Activated gamma-delta T cell (primary cell): ENCODE results near the gene MAP3K7CL.
"Not testable (repeated sequence)": the region's sequence is repeated elsewhere in the genome, so short reads cannot be mapped to it uniquely, and the experiment has no call there.

Source experiments
- DNase-seq: peaks from one replicate; lab custom pipeline; 2025; lab: John Stamatoyannopoulos, UW

MAP3K7CL gene

DNA sequence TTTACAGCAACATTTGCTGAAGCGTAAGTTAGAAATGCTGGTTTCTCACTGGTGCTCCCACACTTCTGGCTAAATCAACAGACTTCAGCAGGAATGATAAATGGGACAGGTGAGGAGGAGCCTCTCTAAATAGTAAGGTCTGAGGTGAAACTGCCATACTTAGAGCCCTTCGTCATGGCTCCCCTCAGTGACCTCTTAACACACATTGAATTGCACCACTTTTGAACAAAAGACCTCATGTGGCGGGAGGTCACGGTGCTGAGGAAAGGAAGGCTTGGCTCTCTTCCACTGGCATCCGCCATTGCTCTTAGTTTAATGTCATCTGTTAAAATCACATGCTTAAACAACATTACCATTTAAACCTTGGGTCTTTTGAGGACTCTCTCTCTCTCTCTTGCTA, 3.4 kb downstream of the MAP3K7CL start:
- no peak for DNase-seq

DNA sequence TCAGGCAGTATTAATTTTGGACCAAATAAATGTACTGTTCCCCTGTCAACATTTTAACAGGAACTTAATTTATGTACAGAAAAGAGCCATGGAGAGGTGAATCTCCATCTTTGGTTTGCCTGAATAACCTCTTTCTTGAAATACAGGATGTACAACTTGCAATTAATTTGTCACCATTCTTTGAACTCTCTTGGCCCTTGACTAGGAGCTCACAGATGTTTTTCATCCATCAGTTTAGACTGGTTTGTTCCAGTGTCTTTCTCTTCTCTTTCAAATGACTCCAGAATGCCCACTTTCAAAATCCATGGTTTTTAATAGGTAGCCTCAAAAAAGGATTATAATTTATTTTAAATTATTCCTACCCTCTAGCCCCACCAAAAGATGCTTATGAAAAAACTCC, 5.0 kb downstream of the MAP3K7CL start:
- no peak for DNase-seq

DNA sequence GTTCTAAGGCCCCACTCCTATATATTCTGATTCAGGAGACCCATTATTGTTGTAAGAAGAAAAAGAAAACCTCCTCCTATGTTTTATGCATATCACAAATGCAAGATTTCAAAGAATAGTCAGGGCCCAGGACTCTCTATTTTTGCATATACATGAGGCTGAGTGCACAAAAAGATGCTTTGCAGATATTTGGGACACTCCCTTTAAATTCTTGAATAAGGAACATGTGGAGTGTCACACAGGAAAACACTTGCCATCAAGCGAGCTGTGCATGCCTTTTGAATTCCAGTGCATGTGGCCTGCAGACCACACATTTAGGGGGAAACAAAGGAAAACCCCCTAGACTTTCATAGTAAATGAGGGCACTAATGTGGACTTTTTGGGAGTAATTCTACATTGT, 5.6 kb downstream of the MAP3K7CL start:
- DNase-seq = no peak

DNA sequence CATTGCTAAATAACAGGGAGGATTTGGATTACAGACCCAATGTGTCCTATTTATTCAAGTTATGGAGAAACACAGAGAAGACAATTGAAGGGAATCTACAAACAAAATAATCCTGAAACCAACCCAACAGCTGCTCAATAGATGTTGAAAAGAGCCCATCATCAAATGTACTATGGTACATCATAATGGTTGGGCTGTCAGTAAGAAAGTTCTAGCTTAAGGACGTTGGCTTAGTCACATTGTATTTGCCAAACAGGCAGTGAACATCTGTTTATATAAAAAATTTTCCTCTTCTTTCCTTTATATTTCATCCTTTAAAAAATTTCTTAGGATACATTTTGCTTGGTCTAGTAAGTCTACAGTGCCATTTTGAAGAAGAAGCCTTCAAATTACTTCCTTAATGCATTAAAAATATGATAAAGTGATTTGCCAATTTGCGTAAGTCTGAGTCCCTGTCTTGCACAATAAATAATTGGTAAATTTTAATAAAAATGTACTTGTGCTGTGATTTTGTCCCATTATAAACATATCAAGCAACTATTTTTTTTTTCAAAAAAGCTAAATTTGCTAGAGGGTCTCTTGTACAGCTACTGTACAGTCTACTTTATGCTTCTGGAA, 14.4 kb downstream of the MAP3K7CL start:
- DNase-seq = no peak

DNA sequence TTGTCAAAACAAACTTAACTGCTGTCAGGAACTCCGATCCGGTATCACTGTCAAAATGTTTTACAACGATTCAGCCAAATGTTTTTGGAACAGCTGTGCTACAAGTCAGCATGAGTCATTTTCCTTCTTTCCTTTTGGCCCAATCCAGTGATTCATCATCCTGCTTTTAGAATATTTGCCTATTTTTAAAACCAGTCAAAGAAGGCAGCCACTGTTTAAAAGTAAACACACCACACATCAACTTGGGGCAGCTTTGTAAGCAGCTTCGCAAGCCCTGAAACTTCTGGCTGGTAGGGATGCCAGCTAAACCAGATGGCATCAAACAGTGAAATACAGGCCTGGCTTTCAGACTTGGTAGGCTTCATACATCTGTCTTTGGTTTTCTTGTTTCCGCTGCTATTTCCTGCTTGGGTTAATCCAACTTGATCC, 14.9 kb downstream of the MAP3K7CL start:
- DNase-seq = no peak

DNA sequence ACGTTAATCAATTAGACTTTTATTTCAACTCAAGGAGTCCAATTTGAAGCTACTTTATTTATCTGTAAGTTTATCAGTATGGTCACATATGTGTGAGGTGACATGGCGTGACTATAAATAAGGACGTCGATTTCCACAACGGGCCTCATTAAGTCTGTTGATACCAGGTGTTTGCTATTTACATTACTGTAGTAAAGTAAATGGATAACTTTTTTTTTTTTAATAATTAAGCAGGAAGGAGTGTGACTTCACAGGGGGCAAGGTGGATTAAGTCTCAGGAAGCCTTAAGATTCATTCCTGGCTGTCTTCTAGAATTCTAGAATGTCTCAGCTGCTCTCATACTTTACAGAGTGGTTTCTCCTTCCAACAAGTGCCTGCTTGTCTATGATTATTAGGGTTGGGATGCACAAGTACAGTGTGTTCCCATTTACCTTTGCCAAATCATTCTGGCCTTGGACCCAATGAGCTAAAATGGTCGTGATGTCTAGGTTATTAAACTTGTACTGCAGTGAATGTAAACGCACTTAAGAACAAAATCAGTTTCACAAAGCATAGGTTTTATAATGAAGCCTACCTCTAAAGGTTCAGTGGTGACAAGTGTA, 15.5 kb downstream of the MAP3K7CL start:
- no peak for DNase-seq

DNA sequence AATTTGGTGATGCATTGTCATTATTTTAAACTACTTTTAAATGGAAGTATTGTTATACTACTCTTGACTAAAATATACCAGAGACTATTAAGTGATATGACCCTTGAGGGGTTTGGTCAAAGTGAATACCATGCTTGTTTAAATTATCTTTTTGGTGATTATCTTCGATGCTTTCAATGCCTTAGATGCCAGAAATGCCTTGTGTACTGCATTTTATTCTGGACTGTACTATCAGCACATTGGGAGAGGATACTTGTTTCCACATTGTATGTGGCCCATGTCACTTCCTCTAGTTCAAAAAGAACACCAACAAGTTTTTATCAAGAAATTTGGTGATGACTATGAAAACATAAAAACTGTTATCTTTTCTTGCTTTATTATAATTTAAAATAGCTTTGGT, 16.3 kb downstream of the MAP3K7CL start:
- no peak for DNase-seq

DNA sequence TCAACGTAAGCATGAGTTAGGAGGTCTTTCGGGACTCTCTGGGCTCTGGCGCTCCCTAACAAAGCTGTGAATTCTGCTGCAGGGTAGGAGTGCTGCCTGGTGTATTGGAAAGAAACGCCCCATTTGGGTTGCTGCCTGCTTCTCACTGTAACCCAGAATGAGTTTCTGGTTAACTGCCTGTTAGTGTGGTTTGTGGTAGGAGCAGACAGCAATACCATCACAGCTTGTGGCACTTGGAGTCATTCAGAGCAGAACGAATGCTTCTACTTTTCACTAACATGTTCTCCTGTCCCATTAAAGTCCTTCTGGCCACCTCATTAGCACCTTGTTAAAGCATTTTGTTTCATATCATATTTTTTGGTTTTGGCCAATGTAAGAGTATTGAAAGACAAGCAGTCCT, 18.1 kb downstream of the MAP3K7CL start:
- no peak for DNase-seq

DNA sequence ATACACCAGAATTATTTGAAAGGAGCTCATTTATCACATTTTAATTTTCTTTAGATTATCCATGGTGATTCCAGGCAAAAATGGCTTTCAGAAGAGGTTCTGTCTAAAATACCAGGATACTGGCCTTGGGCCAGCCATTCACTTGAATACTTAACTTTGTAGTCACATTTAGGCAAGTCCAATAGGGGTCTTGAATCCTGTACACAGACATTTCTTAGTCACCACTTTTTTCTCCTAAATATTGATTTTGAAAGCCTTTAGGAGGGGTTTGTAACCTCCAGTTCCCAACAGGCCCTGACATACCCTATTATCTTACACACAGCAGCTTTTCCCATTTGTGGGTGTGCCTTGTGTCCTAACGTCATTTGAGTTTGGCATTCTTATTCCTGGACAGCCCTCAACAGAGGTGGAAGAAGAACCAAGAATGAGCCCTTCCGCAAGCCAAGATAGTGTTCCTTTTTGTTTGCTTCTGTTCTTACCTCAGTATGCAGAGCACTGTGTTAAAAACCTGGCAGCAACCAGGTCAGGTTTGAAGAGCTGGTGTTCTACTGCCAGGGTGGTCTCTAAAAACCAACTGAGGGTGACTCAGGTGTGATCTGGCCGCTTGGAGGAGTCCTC, 19.5 kb downstream of the MAP3K7CL start:
- no peak for DNase-seq

DNA sequence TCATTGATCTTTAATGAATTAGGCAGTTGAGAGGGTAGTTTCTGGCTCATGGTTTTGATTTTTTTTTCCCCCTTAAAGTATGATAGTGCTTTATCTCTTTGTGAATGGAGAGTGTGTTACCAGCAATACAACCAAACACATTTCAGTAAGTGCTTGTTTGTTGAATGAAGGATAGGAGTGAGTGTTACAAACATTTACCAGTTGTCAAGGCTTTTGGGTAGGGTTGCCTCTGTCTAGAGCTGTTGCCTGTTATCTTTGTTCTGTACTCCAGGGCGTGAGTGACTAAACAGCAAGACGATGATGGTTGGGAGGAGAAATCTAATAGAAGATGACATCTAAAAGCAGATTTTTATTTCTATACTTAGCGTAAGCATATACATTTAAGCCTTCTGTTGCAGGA, 21.5 kb downstream of the MAP3K7CL start:
- no peak for DNase-seq

DNA sequence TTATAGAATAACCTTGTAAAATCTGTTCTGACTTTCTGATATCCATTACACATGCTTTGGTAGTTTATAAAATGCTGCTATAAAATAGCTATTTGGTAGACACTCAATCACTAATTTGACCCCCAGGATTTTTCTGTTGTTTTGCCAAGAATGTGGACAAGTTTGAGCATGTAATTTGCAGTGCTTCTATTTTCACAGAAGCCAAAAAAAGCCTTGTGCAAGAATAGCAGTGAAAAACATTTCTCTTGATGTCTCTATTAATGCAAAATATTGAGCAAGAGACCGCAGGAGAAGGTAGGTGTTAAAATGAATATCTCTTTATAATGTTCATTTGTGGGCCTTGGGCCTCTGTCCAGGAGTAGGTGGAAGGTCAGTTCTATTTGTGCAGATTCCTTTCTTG, 22.5 kb downstream of the MAP3K7CL start:
- no peak for DNase-seq

DNA sequence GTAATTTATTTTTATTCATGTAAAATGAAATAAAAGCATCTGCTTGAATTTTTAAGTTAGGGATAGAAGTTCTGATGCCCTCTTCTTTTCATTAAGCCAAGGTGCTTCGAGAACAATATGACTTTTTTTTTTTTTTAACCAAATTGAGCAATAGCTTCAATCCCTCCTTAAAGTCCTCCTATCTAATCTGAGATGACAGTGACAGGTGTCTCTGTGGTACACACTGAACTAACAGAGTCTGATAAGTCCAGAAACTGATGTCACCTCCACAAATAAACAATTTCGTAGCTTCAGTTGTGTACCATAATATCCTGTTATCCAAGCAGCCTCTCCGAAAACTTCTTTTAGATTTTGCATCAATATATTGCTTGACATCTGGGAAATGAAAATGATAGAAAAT, 23.8 kb downstream of the MAP3K7CL start:
- no peak for DNase-seq

DNA sequence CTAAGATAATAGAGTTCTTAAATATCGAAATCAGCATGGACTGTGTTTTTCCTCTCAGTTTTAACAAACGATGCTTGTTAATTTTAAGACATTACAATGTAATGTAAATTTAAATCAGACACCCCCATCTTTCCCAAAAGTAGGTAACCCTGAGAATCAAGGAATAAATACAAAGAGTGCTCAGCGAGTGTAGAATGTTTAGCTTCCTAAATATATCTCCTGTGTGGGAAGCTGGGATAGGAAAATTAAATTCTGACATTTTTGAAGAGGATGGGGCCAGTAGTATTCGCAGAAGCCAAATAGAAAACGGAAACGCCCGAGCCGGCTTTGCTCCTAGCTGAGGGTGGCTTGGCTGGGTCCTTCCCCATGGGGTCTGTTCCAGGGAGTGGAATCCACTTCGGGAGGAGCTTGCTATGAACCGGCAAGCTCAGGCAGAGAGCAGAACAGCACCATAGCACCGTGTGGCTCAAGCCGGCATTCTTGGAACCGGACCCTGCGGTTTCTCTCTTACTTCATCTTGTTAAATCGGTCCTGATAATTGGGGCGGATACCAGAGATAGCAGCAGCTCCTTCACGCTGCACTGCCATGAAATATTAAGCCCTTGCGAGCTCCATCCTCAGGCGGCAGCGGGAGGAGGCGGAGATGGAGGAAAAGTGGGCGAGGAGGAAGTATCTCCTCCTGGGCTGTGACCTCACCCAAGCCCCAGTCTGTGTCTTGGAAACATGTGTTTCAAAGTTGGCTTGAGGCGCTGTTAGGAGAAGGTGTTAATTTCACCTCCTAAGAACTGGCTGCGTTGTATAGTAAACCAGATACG, 24.9 kb downstream of the MAP3K7CL start:
- no peak for DNase-seq

DNA sequence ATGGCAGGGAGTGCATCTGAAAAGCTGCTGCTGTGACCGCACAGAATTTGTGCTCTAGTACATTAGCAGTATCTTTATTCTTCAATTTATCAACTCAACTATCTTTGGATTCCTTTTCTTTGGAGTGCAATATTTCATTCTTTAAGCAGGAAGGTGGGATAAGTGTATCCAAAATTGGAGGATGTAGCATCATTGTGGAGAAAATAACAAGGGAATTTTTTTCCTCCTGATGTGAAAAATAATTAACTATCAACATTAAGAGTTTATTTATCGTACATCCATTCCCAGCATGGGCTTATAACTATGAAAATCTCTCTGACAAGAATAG, 25.5 kb downstream of the MAP3K7CL start:
- no peak for DNase-seq

DNA sequence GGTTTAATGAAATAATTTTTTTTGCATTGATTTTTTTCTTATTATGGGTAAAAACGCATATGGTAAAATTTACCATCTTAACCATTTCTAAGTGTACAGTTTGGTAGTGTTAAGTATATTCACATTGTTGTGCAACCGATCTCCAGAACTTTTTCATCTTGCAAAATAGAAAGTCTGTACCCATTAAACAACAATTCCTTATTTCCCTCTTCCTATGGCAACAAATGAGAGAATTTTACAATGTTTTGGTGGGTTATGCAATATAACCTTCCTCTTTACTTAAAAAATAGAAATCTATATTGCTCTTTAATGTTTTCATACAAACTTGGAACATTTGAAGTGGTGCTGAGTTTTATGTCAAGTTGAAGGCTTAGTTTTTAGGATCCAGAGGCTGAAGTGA, 26.6 kb downstream of the MAP3K7CL start:
- no peak for DNase-seq

DNA sequence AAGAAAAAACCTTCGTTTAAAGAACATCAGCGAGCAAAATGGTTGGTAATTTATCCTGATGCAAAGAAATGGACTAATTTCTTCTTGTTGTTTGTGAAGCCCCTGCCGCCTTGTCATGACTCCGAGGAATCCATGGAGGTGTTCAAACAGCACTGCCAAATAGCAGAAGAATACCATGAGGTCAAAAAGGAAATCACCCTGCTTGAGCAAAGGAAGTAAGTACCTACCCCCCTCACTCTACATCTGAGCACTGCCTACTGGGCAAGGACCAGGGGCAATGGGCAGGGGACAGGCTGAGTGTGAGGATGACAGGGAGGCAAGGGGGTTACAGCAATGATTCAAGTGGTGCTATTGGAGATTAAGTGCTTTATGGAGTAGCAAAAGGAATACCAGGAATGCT, 29.4 kb downstream of the MAP3K7CL start:
- no peak for DNase-seq

DNA sequence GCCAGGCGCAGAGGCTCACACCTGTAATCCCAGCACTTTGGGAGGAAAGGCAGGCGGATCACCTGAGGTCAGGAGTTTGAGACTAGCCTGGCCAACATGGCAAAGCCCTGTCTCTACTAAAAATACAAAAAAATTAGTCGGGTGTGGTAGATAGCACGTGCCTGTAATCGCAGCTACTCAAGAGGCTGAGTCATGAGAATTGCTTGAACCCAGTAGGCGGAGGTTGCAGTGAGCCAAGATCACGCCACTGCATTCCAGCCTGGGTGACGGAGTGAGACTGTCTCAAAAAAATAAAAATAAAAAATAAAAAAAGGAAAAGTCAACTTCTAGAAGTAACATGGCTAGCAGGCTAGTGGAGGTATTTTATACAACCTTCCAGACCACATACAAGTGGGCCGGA, 32.4 kb downstream of the MAP3K7CL start:
- not testable (repeated sequence) for DNase-seq

DNA sequence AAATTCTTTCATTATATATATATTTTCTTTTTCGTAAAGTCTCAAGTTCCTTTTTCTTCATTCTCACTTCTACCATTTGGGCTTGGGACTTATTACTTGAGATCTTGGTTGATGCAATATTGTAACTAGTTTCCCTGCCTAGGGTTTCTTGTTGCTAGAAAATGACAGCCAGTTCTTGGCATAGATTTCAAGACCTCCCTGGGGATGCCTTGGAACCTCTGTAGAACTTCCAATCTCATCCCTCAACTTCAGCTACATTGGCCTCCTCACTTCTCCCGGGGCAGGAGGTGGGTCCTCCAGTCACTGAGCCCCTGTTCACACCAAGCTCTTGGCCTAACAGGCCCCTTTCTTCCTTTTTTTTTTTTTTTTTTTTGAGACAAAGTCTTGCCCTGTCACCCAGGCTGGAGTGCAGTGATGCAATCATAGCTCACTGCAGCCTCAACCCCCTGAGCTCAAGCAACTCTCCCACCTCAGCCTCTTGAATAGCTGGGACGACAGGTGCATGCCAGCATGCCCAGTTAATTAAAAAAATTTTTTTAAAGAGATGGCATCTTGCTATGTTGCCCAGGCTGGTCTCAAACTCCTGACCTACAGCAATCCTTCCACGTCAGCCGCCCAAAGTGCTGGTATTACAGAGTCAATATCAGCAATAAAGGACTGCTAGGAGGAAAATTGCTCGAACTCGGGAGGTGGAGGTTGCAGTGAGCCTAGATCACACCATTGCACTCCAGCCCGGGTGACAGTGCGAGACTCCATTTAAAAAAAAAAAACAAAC, 33.1 kb downstream of the MAP3K7CL start:
- DNase-seq = no peak

DNA sequence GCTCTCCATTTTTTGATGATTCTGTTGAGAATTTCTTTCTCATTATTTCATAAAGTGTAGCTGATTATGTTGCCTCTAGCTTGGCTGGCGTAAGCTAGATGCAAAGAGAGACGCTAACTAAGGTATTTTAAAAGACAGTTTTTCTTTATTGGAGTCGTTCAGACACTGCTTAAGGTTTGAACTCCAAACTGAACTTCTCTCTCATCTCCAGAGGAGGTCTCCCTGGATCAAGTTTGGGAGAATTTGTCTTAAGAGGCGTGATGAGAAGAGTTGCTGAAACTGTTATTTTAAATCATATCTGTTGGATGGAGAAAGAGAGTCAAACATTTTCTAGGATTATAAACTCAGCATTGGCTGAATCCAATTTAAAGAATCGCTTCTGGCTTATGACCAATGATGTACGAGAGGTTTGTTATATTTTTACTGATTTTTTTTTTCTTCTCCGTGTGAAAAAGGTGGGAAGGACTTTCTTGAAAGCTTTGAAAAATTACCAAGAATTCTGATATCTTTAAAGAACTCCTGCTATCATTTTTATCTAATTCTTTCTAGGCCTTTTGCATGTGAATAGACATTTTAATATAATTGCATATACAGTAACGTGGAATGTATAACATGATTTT, 34.0 kb downstream of the MAP3K7CL start:
- DNase-seq = no peak

DNA sequence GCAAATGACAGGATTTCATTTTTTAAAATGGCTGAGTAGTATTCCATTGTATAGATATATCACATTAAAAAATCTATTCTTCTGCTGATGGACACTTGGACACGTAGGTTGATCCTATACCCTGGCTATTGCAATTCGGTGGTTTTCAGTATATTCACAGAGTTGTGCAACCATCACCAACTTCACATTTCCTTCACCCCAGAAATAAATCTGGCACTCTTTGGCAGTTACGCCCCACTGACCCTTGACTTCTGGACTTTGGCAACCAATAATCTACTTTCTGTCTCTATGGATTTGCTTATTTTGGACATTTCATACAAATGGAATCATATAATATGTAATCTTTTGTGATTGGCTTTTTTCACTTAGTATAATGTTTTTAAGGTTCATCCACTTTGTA, 35.9 kb downstream of the MAP3K7CL start:
- no peak for DNase-seq

DNA sequence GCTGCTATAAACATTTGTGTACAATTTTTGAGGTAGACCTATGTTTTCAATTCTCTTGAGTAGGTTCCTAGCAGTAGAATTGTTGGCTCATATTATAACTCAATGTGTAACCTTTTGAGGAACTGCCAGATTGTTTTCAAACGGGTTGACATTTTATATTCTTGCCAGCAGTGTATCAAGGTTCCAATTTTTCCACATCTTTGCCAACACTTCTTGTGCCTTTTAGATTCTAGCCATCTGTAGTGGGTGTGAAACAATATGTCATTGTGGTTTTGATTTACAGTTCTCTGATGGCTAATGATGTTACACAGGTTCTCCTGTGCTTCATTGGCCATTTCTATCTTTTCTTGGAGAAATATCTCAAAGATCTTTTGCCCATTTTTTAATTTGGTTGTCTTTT, 36.4 kb downstream of the MAP3K7CL start:
- no peak for DNase-seq

DNA sequence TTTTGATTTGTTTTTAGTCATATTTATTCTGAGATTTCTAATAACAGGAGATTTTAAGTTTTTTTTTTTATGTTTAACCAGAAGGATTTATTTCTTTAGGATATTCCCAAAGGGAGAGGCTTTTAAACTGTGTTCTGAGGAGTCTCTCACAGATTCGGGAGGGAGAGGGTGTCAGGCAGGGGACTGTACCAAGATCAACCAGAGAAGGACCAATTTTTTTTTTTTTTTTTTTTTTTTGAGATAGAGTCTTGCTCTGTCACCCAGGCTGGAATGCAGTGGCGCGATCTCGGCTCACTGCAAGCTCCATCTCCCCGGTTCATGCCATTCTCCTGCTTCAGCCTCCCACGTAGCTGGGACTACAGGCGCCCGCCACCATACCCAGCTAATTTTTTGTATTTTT, 37.0 kb downstream of the MAP3K7CL start:
- DNase-seq = not testable (repeated sequence)
